Neural cell (in vitro differentiated cells): ENCODE results near the gene TMEM143. TPM values are rescaled to one million over a fixed set of nuclear protein-coding genes. Genes with fewer than 3 reads are reported as not detected.
"Not testable (repeated sequence)": the region's sequence is repeated elsewhere in the genome, so short reads cannot be mapped to it uniquely, and the experiment has no call there.

Experiments
- H2AFZ ChIP-seq: fragments of 200-600, 300-800 bp; sonication (generic), shearing (Covaris generic); 2 replicates; pipeline ENCODE4 v1.6.0; 2014; ENCODE audit warnings: low read depth, mild to moderate bottlenecking, antibody characterized with exemption, low read length, moderate library complexity
- H3F3A ChIP-seq: fragments of 200-600 bp; shearing (Covaris generic); 2 replicates; pipeline ENCODE4 v1.6.1; 2016; ENCODE audit warnings: mild to moderate bottlenecking, moderate library complexity, mixed read lengths, antibody characterized with exemption, low read length; ENCODE audit not compliant: insufficient read depth, poor library complexity, severe bottlenecking
- H3K27ac ChIP-seq: fragments of 200-600, 300-800 bp; sonication (generic), shearing (Covaris generic); 2 replicates; pipeline ENCODE4 v1.5.1; 2014; ENCODE audit warnings: mild to moderate bottlenecking, low read length, moderate library complexity
- H3K27me3 ChIP-seq: fragments of 300-800, 200-600 bp; sonication (generic), shearing (Covaris generic); 2 replicates; pipeline ENCODE4 v1.6.0; 2014; ENCODE audit warnings: mild to moderate bottlenecking, low read depth, low read length, moderate library complexity; ENCODE audit not compliant: insufficient read depth
- H3K36me3 ChIP-seq: fragments of 300-800, 200-600 bp; sonication (generic), shearing (Covaris generic); 2 replicates; pipeline ENCODE4 v1.5.1; 2014; ENCODE audit warnings: mild to moderate bottlenecking, antibody characterized with exemption, low read length, moderate library complexity; ENCODE audit not compliant: insufficient read depth
- H3K4me2 ChIP-seq: fragments of 300-800, 200-600 bp; sonication (generic), shearing (Covaris generic); 2 replicates; pipeline ENCODE4 v1.6.0; 2014; ENCODE audit warnings: mild to moderate bottlenecking, low read length
- H3K4me3 ChIP-seq: fragments of 300-800, 200-600 bp; sonication (generic), shearing (Covaris generic); 2 replicates; pipeline ENCODE4 v1.5.1; 2014; ENCODE audit warnings: mild to moderate bottlenecking, low read length, moderate library complexity
- H3K79me2 ChIP-seq: fragments of 200-600 bp; shearing (Covaris generic); replicated peaks from 2 replicates; pipeline ENCODE4 v1.6.0; 2014; ENCODE audit warnings: mild to moderate bottlenecking, low read length, moderate library complexity; ENCODE audit not compliant: insufficient read depth
- H3K9ac ChIP-seq: fragments of 300-800, 200-600 bp; sonication (generic), shearing (Covaris generic); 2 replicates; pipeline ENCODE4 v1.6.1; 2016; ENCODE audit warnings: mild to moderate bottlenecking, low read length, mixed read lengths
- H3K9me2 ChIP-seq: fragments of 200-600 bp; shearing (Covaris generic); 2 replicates; pipeline ENCODE4 v1.6.1; 2016; ENCODE audit warnings: mild to moderate bottlenecking, low read length, mixed read lengths; ENCODE audit not compliant: insufficient read depth
- H3K9me3 ChIP-seq: fragments of 200-600, 300-800 bp; sonication (generic), shearing (Covaris generic); 2 replicates; pipeline ENCODE4 v1.6.1; 2016; ENCODE audit warnings: mild to moderate bottlenecking, mixed run types, low read length, moderate library complexity, mixed read lengths
- H4K20me1 ChIP-seq: fragments of 200-600 bp; shearing (Covaris generic); 2 replicates; pipeline ENCODE4 v1.6.1; 2016; ENCODE audit warnings: mild to moderate bottlenecking, mixed run types; ENCODE audit not compliant: insufficient read depth
- EZH2 ChIP-seq: fragments of 200-600, 300-800 bp; shearing (Covaris generic), sonication (generic); IDR thresholded peaks from 2 replicates; pipeline ENCODE4 v1.6.1; 2014; ENCODE audit warnings: antibody characterized with exemption, low read length, borderline replicate concordance, mild to moderate bottlenecking; ENCODE audit not compliant: insufficient read depth, poor library complexity, severe bottlenecking
- RAD21 ChIP-seq: fragments of 450-650 bp; conservative IDR thresholded peaks from 2 replicates; pipeline ENCODE4 v1.6.1; 2014; ENCODE audit warnings: antibody characterized with exemption, mild to moderate bottlenecking, moderate library complexity
- TAF1 ChIP-seq: IDR thresholded peaks from 2 replicates; pipeline ENCODE4 v1.6.1; 2012; ENCODE audit warnings: low read depth
- polyA plus RNA-seq: library from polyadenylated mRNA; depleted of rRNA; stranded (reverse); fragments of >200 nt; gene quantifications from 2 replicates; pipeline ENCODE4 v1.2.3, GENCODE V29; 2014
- TF ChIP-seq, protein P1 (sequence below): fragments of 450-650 bp; IDR thresholded peaks from 2 replicates; pipeline ENCODE4 v1.5.1; 2014; ENCODE audit warnings: antibody characterized with exemption, mild to moderate bottlenecking, moderate library complexity; ENCODE audit not compliant: poor library complexity, severe bottlenecking

The TMEM143 gene
- polyA plus RNA-seq, 1 donor from 2014 or later, result 4.2 TPM

DNA sequence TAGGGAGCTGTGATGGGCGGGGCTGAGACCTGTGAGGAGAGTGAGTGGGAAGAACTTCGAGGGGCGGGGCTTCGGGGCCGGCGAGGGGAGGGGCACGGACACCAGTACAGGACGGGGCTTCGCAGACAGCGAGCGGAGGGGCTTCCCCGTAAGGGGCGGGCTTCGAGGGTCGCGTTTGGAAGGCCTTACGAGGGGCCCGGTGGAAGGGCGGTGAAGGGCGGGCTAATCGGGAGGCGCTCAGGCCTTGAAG, 42.4 kb downstream of the TMEM143 start:
- H3K27me3 ChIP-seq, result no peaks in the 10 kb centered on the region
- TF ChIP-seq TAF1, result no peak

DNA sequence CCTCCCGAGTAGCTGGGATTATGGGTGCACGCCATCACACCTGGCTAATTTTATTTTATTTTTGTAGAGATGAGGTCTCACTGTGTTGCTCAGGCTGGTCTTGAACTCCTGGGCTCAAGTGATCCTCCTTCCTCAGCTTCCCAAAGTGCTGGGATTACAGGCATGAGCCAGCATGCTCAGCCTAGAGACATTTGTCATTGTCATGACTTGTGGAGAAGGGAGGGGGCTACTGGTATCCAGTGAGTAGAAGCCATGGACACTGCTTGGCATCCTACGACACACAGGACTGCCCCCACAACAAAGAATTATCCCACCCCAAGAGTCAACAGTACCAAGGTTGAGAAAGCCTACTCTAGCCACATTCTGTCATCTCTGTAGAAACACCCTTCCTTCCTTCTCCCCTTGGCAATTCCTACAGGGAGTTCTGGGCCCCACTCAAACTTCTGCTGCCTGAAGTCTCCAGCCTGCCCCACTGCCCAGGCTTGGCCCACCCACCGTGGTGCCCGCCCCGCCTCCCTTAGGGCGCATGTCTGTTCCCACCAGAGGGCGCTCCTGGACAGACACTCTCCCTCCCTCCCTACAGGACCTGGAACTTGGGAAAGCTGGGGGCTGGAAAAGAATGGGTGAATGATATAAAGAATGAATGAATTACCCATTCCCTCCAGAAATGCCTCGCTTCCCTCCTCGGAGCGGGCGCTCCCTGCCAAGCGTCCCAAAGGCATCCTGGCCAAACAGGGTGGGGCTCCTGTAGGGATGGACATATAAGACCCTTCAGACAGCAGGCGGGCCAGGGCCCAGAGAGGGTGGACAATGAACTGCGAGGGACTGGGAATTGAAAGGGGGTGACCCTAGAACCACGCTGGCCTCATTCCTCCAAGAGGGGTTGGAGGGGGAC, 43.8 kb downstream of the TMEM143 start:
- H3K9me3 ChIP-seq, result no peaks in the 10 kb centered on the region
- TF ChIP-seq, protein P1, sequence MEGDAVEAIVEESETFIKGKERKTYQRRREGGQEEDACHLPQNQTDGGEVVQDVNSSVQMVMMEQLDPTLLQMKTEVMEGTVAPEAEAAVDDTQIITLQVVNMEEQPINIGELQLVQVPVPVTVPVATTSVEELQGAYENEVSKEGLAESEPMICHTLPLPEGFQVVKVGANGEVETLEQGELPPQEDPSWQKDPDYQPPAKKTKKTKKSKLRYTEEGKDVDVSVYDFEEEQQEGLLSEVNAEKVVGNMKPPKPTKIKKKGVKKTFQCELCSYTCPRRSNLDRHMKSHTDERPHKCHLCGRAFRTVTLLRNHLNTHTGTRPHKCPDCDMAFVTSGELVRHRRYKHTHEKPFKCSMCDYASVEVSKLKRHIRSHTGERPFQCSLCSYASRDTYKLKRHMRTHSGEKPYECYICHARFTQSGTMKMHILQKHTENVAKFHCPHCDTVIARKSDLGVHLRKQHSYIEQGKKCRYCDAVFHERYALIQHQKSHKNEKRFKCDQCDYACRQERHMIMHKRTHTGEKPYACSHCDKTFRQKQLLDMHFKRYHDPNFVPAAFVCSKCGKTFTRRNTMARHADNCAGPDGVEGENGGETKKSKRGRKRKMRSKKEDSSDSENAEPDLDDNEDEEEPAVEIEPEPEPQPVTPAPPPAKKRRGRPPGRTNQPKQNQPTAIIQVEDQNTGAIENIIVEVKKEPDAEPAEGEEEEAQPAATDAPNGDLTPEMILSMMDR, result peak; percentile 11
- TF ChIP-seq RAD21 (no peak), EZH2 (no peak)
- no peak overlapping the region for H3K4me3 ChIP-seq
- no peaks in the 10 kb centered on the region for H3K79me2 ChIP-seq
- H2AFZ ChIP-seq, result no peak overlapping the region
- H3K27ac ChIP-seq, result no peak overlapping the region
- no peak overlapping the region for H3K4me2 ChIP-seq
- H3K9ac ChIP-seq, result no peak overlapping the region
- no peaks in the 10 kb centered on the region for H4K20me1 ChIP-seq
- H3K27me3 ChIP-seq, result no peaks in the 10 kb centered on the region
- no peaks in the 10 kb centered on the region for H3F3A ChIP-seq
- H3K9me2 ChIP-seq, result no peaks in the 10 kb centered on the region
- H3K36me3 ChIP-seq, result no peaks in the 10 kb centered on the region

More for the DNA sequence above, 42.4 kb downstream of the TMEM143 start:
- no peaks in the 10 kb centered on the region for H4K20me1 ChIP-seq
- no peak overlapping the region for H3K27ac ChIP-seq
- peak overlapping the region; percentile 64 for H3K9ac ChIP-seq
- H3K79me2 ChIP-seq, result no peaks in the 10 kb centered on the region
- no peaks in the 10 kb centered on the region for H3F3A ChIP-seq
- H3K4me3 ChIP-seq, result peak overlapping the region; percentile 67
- peak overlapping the region; percentile 25 for H3K4me2 ChIP-seq
- no peaks in the 10 kb centered on the region for H3K36me3 ChIP-seq
- H2AFZ ChIP-seq, result peak overlapping the region; percentile 94
- no peaks in the 10 kb centered on the region for H3K9me2 ChIP-seq
- H3K9me3 ChIP-seq, result no peaks in the 10 kb centered on the region

DNA sequence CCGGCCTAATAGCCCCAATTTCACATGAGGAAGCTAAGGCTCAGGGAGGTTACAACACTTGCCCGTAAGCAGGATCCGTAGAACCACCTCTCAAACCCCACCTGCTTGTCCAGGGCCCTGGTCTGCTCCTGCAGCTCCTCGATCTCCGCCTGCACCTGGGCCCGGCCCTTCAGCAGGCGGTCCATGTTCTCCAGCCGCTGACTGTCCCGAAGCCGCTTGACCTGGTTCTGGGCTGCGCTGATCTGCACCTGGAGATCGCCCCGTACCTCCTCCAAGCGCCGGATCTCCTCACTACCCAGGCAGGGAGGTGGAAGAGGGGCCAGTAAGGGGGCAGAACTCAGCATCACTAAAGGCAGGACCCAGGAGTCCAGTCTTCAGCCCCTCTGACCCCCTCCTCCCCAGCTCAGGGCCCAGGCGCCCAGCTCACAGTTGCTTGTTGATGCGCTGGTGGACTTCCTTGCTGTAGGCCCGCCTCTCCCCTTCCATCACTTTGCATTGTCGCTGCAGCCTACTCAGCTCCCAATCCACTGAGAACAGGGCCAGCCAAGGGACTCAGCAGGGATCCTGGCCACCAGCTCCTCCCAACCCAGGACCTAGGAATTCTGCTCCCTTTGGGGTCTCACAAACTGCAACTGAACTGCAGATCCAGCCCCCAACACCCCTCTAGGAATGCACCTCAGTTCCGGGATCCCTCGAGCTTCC, 45.3 kb downstream of the TMEM143 start:
- Histone ChIP-seq H2AFZ (no peak overlapping the region), H3K36me3 (no peaks in the 10 kb centered on the region), H3K79me2 (no peaks in the 10 kb centered on the region), H3K27me3 (no peaks in the 10 kb centered on the region), H3F3A (no peaks in the 10 kb centered on the region), H3K4me3 (no peak overlapping the region), H3K9ac (no peak overlapping the region), H3K4me2 (no peak overlapping the region), H3K27ac (no peak overlapping the region), H3K9me3 (no peaks in the 10 kb centered on the region), H4K20me1 (no peaks in the 10 kb centered on the region), H3K9me2 (no peaks in the 10 kb centered on the region)
- TF ChIP-seq EZH2 (no peak), RAD21 (no peak)
- TF ChIP-seq, protein P1, result no peak

DNA sequence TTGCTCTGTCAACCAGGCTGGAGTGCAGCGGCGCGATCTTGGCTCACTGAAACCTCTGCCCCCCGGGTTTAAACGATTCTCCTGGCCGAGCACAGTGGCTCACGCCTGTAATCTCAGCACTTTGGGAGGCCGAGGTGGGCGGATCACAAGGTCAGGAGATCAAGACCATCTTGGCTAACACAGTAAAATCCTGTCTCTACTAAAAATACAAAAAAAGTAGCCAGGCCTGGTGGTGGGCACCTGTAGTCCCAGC, 46.1 kb downstream of the TMEM143 start:
- not testable (repeated sequence) for H3K27me3 ChIP-seq, H3K9me2 ChIP-seq, H4K20me1 ChIP-seq, H3K9me3 ChIP-seq, H3K4me2 ChIP-seq, H3K79me2 ChIP-seq, H3K36me3 ChIP-seq, H2AFZ ChIP-seq, H3K9ac ChIP-seq, H3F3A ChIP-seq, H3K27ac ChIP-seq, H3K4me3 ChIP-seq
